OCI-LY7 (cell line): ENCODE data around the gene APBA1.

Source experiments
- EZH2phosphoT487 ChIP-seq: fragments of 200-600 bp; sonication (generic); IDR thresholded peaks from 2 replicates; pipeline ENCODE4 v1.6.1; 2018; ENCODE audit warnings: low read depth, borderline replicate concordance, mild to moderate bottlenecking, mixed run types, antibody characterized with exemption, low read length, moderate library complexity, mixed read lengths
- TF ChIP-seq, protein P1 (sequence below): fragments of 200-600 bp; sonication (generic); conservative IDR thresholded peaks from 2 replicates; pipeline ENCODE4 v1.5.1; 2014; ENCODE audit warnings: mild to moderate bottlenecking, antibody characterized with exemption, low read length, moderate library complexity, mixed read lengths

DNA sequence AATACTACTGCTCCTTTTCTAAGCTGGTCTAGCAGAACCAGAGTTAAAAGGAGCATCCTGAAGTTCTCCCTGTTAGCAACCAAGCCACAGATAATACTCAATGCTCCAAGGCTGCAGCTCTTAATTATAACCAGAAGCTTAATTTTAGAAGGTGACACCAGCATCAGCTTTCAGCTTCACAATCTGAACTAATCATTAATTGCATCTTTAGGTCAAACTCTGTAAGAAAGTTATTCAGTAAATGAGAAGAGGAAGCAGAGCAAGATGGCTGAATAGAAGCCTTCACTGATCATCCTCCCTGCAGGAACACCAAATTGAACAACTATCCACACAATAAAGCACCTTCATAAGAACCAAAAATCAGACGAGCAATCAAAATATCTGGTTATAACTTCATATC, 38.5 kb downstream of the APBA1 start:
- TF ChIP-seq, protein P1, sequence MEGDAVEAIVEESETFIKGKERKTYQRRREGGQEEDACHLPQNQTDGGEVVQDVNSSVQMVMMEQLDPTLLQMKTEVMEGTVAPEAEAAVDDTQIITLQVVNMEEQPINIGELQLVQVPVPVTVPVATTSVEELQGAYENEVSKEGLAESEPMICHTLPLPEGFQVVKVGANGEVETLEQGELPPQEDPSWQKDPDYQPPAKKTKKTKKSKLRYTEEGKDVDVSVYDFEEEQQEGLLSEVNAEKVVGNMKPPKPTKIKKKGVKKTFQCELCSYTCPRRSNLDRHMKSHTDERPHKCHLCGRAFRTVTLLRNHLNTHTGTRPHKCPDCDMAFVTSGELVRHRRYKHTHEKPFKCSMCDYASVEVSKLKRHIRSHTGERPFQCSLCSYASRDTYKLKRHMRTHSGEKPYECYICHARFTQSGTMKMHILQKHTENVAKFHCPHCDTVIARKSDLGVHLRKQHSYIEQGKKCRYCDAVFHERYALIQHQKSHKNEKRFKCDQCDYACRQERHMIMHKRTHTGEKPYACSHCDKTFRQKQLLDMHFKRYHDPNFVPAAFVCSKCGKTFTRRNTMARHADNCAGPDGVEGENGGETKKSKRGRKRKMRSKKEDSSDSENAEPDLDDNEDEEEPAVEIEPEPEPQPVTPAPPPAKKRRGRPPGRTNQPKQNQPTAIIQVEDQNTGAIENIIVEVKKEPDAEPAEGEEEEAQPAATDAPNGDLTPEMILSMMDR: no peak
- no peak for TF ChIP-seq EZH2phosphoT487
